HG02610 (cell line): Measurements from ENCODE around the gene LDLRAP1.

Experiments used
- ATAC-seq: cut with Tn5 transposase; IDR thresholded peaks from one replicate; pipeline ENCODE4 v1.9.1; 2021; ENCODE audit warnings: mild to moderate bottlenecking, moderate library complexity; ENCODE audit not compliant: unreplicated experiment

Gene LDLRAP1

GRCh38 chr1:25523542-25523941, 19.9 kb upstream of the LDLRAP1 start:
- ATAC-seq: no peak

GRCh38 chr1:25524568-25525360, 18.6 kb upstream of the LDLRAP1 start:
- ATAC-seq: no peak

GRCh38 chr1:25525361-25525688, 18.1 kb upstream of the LDLRAP1 start:
- no peak for ATAC-seq

- no peak for ATAC-seq
Observed at GRCh38 chr1:25526753-25527152, 16.7 kb upstream of the LDLRAP1 start.

GRCh38 chr1:25527226-25527846, 16.1 kb upstream of the LDLRAP1 start:
- no peak for ATAC-seq

GRCh38 chr1:25527946-25528595, 15.3 kb upstream of the LDLRAP1 start:
- ATAC-seq: no peak

GRCh38 chr1:25528881-25529517, 14.4 kb upstream of the LDLRAP1 start:
- no peak for ATAC-seq

GRCh38 chr1:25529518-25530185, 13.8 kb upstream of the LDLRAP1 start:
- ATAC-seq: no peak

- no peak for ATAC-seq
Observed at GRCh38 chr1:25530186-25531081, 13.0 kb upstream of the LDLRAP1 start.

GRCh38 chr1:25531082-25531461, 12.3 kb upstream of the LDLRAP1 start:
- ATAC-seq: no peak

- ATAC-seq: no peak
Observed at GRCh38 chr1:25532970-25533369, 10.4 kb upstream of the LDLRAP1 start.

- no peak for ATAC-seq
Observed at GRCh38 chr1:25533775-25534409, 9.5 kb upstream of the LDLRAP1 start.

- no peak for ATAC-seq
Observed at GRCh38 chr1:25534410-25534788, 9.0 kb upstream of the LDLRAP1 start.

- no peak for ATAC-seq
Observed at GRCh38 chr1:25536124-25536523, 7.3 kb upstream of the LDLRAP1 start.

- ATAC-seq: no peak
Observed at GRCh38 chr1:25537153-25537831, 6.1 kb upstream of the LDLRAP1 start.

GRCh38 chr1:25538191-25538767, 5.1 kb upstream of the LDLRAP1 start:
- ATAC-seq: no peak

GRCh38 chr1:25540750-25541342, 2.6 kb upstream of the LDLRAP1 start:
- ATAC-seq: no peak

- ATAC-seq: no peak
Observed at GRCh38 chr1:25541425-25541824, 2.0 kb upstream of the LDLRAP1 start.
